Measurements from ENCODE around the gene SLC25A12. TPM values are rescaled to one million over a fixed set of nuclear protein-coding genes. Genes with fewer than 3 reads are reported as not detected.

Gene SLC25A12
- total RNA-seq, 4 donors from 2014 or later: 12.0 to 31.1 (median 22.1) TPM

DNA sequence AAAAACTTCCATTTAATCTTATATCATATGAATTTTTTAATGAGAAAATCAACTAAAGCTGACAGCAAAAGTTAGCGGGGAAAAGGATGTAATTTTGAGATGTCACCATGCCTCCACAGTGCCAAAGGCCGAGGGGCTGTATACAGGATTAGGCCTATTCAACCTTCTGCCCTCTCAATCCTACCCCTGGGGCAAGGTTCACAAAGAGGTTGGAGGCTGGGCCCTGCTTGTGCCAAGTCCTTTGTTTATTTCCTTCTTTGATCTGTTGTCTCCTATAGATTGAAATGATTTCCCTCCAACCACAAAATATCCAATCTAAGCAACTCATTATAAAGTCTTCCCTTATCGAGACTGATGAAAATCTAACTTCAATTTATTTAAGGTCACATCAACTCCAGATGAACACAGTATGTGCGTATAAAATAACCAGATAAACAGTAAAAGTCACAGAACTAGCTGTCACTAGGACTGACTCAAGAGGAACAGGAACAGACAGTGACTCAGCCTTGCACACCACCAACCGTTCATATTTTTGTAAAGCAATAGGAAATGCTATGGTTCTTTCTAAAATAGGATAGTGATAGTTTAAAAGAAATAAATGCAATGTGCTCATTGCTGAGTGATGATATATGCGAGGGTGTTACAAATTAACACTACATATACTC is 95.8 kb downstream of the SLC25A12 start:
- H3K36me3 ChIP-seq: peaks cover 0 to 38% (median 0%) of the 10 kb centered on the region in 3 donors
- H3K27me3 ChIP-seq: no peaks in the 10 kb centered on the region
- H3K4me3 ChIP-seq: no peak overlapping the region
- 37 to 66% methylated on average over 6 of the region's 6 CpGs for WGBS, 2 donors
- TF ChIP-seq, protein P1, sequence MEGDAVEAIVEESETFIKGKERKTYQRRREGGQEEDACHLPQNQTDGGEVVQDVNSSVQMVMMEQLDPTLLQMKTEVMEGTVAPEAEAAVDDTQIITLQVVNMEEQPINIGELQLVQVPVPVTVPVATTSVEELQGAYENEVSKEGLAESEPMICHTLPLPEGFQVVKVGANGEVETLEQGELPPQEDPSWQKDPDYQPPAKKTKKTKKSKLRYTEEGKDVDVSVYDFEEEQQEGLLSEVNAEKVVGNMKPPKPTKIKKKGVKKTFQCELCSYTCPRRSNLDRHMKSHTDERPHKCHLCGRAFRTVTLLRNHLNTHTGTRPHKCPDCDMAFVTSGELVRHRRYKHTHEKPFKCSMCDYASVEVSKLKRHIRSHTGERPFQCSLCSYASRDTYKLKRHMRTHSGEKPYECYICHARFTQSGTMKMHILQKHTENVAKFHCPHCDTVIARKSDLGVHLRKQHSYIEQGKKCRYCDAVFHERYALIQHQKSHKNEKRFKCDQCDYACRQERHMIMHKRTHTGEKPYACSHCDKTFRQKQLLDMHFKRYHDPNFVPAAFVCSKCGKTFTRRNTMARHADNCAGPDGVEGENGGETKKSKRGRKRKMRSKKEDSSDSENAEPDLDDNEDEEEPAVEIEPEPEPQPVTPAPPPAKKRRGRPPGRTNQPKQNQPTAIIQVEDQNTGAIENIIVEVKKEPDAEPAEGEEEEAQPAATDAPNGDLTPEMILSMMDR (IDR thresholded peaks at IDR 0.05): no peak
- no peak for TF ChIP-seq POLR2A (IDR thresholded peaks at IDR 0.05)
- intact Hi-C loops (cut with DNase I): no loop called here
- DNase-seq: no peak
- H3K27ac ChIP-seq: no peak overlapping the region
- no peaks in the 10 kb centered on the region for H3K9me3 ChIP-seq
- peaks cover 0 to 9% (median 0%) of the 10 kb centered on the region in 3 donors for H3K4me1 ChIP-seq

- no peaks in the 10 kb centered on the region for H3K27me3 ChIP-seq
- no peak for DNase-seq
- no peaks in the 10 kb centered on the region for H3K9me3 ChIP-seq
- H3K27ac ChIP-seq: no peak overlapping the region
- intact Hi-C loops (cut with DNase I): no loop called here
- TF ChIP-seq POLR2A (IDR thresholded peaks at IDR 0.05): no peak
- H3K4me3 ChIP-seq: no peak overlapping the region
- H3K36me3 ChIP-seq: peaks cover 0 to 65% (median 0%) of the 10 kb centered on the region in 3 donors
- H3K4me1 ChIP-seq: peaks cover 0 to 9% (median 0%) of the 10 kb centered on the region in 3 donors
- 60 to 61% methylated on average over 4 of the region's 4 CpGs for WGBS, 2 donors
Observed at GRCh38 chr2:171794918-171795317, 99.1 kb downstream of the SLC25A12 start.

- WGBS, 2 donors: 74% methylated on average over 4 to 5 of the region's 6 CpGs
- no peak for DNase-seq
- no peak overlapping the region for H3K27ac ChIP-seq
- no peak for TF ChIP-seq POLR2A (IDR thresholded peaks at IDR 0.05)
- TF ChIP-seq, protein P1 (IDR thresholded peaks at IDR 0.05): no peak
- H3K27me3 ChIP-seq: no peaks in the 10 kb centered on the region
- H3K9me3 ChIP-seq: no peaks in the 10 kb centered on the region
- peaks cover 0 to 65% (median 0%) of the 10 kb centered on the region in 3 donors for H3K36me3 ChIP-seq
- no peak overlapping the region for H3K4me3 ChIP-seq
- intact Hi-C loops (cut with DNase I): no loop called here
- H3K4me1 ChIP-seq: peaks cover 0 to 9% (median 0%) of the 10 kb centered on the region in 3 donors
Observed at GRCh38 chr2:171793691-171794678, 100.1 kb downstream of the SLC25A12 start.

- 79 to 91% methylated on average over 4 of the region's 4 CpGs for WGBS, 2 donors
- TF ChIP-seq, protein P1 (IDR thresholded peaks at IDR 0.05): no peak
- no peak for TF ChIP-seq POLR2A (IDR thresholded peaks at IDR 0.05)
- Histone ChIP-seq H3K27ac (no peak overlapping the region), H3K9me3 (no peaks in the 10 kb centered on the region), H3K4me1 (no peaks in the 10 kb centered on the region), H3K4me3 (no peak overlapping the region), H3K27me3 (no peaks in the 10 kb centered on the region), H3K36me3 (peaks cover 0 to 69% (median 0%) of the 10 kb centered on the region in 3 donors)
- intact Hi-C loops (cut with DNase I): no loop called here
- no peak for DNase-seq
Observed at GRCh38 chr2:171792886-171793580, 101.0 kb downstream of the SLC25A12 start.

DNA sequence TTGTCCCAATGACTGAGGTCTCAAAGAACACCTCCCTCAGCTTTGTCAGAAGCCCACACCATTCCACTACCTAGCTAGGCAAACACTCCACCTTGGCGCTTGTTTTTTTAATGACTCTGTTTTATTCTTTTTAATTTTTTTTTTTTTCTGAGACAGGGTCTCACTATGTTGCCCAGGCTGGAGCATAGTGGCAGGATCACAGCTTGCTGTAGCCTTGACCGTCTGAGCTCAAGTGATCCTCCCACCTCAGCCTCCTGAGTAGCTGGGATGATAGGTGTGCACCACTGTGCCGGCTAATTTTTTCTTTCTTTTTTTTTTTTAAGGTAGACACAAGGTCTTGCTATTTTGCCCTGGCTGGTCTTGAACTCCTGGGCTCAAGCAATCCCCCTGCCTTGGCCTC is 101.9 kb downstream of the SLC25A12 start:
- H3K36me3 ChIP-seq: peaks cover 0 to 78% (median 6%) of the 10 kb centered on the region in 3 donors
- H3K4me3 ChIP-seq: no peak overlapping the region
- no peak for TF ChIP-seq POLR2A (IDR thresholded peaks at IDR 0.05)
- TF ChIP-seq, protein P1 (IDR thresholded peaks at IDR 0.05): no peak
- 93 to 100% methylated on average over 3 of the region's 3 CpGs for WGBS, 2 donors
- DNase-seq: no peak
- H3K27ac ChIP-seq: no peak overlapping the region
- intact Hi-C loops (cut with DNase I): no loop called here
- no peaks in the 10 kb centered on the region for H3K4me1 ChIP-seq
- H3K27me3 ChIP-seq: no peaks in the 10 kb centered on the region
- H3K9me3 ChIP-seq: no peaks in the 10 kb centered on the region
